ENCODE results near the gene OCEL1.
"Not testable (repeated sequence)": the region's sequence is repeated elsewhere in the genome, so short reads cannot be mapped to it uniquely, and the experiment has no call there.

The OCEL1 gene
- total RNA-seq = 8.8 reads per million, percentile 29 among the genes with 10 or more reads in this experiment

- peak; percentile 96 for DNase-seq
These were observed at the start of gene OCEL1 for GRCh38 chr19:17226002-17226933. Gene OCEL1, plus strand, starts transcription at chr19:17226226. Its CDS starts 22 bp downstream, at chr19:17226248.

GRCh38 chr19:17178291-17178690 lies 47.7 kb upstream of the OCEL1 start:
- DNase-seq = no peak

GRCh38 chr19:17180997-17181702 lies 44.9 kb upstream of the OCEL1 start:
- no peak for DNase-seq

GRCh38 chr19:17183271-17183761 lies 42.7 kb upstream of the OCEL1 start:
- DNase-seq = no peak

GRCh38 chr19:17183858-17184321 lies 42.1 kb upstream of the OCEL1 start:
- no peak for DNase-seq

- DNase-seq = peak; percentile 17
These were observed 41.6 kb upstream of the OCEL1 start for GRCh38 chr19:17184371-17184841.

GRCh38 chr19:17185590-17185989 lies 40.4 kb upstream of the OCEL1 start:
- DNase-seq = no peak

- DNase-seq = not testable (repeated sequence)
These were observed 34.3 kb upstream of the OCEL1 start for GRCh38 chr19:17191736-17192135.

GRCh38 chr19:17192751-17193150 lies 33.3 kb upstream of the OCEL1 start:
- DNase-seq = no peak

GRCh38 chr19:17194608-17195007 lies 31.4 kb upstream of the OCEL1 start:
- no peak for DNase-seq

- DNase-seq = no peak
These were observed 30.9 kb upstream of the OCEL1 start for GRCh38 chr19:17195106-17195505.

GRCh38 chr19:17196610-17197009 lies 29.4 kb upstream of the OCEL1 start:
- no peak for DNase-seq

GRCh38 chr19:17197666-17198065 lies 28.4 kb upstream of the OCEL1 start:
- no peak for DNase-seq

- no peak for DNase-seq
These were observed 25.5 kb upstream of the OCEL1 start for GRCh38 chr19:17200408-17201079.

GRCh38 chr19:17202249-17202648 lies 23.8 kb upstream of the OCEL1 start:
- no peak for DNase-seq

- no peak for DNase-seq
These were observed 23.3 kb upstream of the OCEL1 start for GRCh38 chr19:17202713-17203112.

GRCh38 chr19:17205237-17206140 lies 20.5 kb upstream of the OCEL1 start:
- DNase-seq = peak; percentile 32

- no peak for DNase-seq
These were observed 19.1 kb upstream of the OCEL1 start for GRCh38 chr19:17206736-17207581.

- DNase-seq = no peak
These were observed 16.6 kb upstream of the OCEL1 start for GRCh38 chr19:17209126-17210036.

- DNase-seq = no peak
These were observed 15.7 kb upstream of the OCEL1 start for GRCh38 chr19:17210296-17210695.

Data from effector CD4-positive, alpha-beta T cell (primary cell).